ENCODE measurements around the gene WHRN.

DNA sequence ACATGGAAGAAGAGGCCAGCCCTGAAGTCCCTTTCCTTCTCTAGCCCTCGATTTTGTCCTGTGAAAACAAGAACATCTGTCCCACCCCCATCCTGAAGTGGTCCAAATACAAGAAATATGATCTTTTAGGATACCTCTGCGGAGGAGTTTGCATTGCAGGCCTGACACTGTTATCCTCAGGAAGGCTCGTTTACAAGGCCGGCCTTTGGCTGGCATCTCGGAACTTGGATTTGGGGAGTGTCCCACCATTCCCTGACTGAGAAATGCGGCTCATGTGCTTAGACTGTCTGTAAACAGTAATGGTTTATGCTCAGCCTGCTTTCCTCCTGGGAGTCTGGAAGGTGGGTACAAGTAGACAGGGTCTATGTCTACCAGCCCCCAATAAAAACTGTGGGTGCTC, 26.4 kb downstream of the WHRN start:
- TF ChIP-seq TAF1 (IDR thresholded peaks at IDR 0.05; ENCODE audit: borderline replicate concordance, insufficient read depth, low read length) (no peak), POLR2AphosphoS5 (IDR thresholded peaks at IDR 0.05; ENCODE audit: low read depth, low read length) (no peak), SIN3A (IDR thresholded peaks at IDR 0.05; ENCODE audit: borderline replicate concordance, insufficient read depth, low read length) (no peak), FOXP2 (optimal IDR thresholded peaks at IDR 0.05; ENCODE audit: borderline replicate concordance, extremely low read depth, extremely low read length, insufficient read depth) (no peak)
- TF ChIP-seq, protein P1, sequence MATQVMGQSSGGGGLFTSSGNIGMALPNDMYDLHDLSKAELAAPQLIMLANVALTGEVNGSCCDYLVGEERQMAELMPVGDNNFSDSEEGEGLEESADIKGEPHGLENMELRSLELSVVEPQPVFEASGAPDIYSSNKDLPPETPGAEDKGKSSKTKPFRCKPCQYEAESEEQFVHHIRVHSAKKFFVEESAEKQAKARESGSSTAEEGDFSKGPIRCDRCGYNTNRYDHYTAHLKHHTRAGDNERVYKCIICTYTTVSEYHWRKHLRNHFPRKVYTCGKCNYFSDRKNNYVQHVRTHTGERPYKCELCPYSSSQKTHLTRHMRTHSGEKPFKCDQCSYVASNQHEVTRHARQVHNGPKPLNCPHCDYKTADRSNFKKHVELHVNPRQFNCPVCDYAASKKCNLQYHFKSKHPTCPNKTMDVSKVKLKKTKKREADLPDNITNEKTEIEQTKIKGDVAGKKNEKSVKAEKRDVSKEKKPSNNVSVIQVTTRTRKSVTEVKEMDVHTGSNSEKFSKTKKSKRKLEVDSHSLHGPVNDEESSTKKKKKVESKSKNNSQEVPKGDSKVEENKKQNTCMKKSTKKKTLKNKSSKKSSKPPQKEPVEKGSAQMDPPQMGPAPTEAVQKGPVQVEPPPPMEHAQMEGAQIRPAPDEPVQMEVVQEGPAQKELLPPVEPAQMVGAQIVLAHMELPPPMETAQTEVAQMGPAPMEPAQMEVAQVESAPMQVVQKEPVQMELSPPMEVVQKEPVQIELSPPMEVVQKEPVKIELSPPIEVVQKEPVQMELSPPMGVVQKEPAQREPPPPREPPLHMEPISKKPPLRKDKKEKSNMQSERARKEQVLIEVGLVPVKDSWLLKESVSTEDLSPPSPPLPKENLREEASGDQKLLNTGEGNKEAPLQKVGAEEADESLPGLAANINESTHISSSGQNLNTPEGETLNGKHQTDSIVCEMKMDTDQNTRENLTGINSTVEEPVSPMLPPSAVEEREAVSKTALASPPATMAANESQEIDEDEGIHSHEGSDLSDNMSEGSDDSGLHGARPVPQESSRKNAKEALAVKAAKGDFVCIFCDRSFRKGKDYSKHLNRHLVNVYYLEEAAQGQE (IDR thresholded peaks at IDR 0.05; ENCODE audit: insufficient read depth in 1 of 2, low read depth in 2 of 2, low read length in 2 of 2), result no peak
